CD4-positive, alpha-beta T cell treated with Interleukin-15 for 4 hours (primary cell): ENCODE measurements around the gene RCAN3.
A peak's percentile ranks its signal among the peaks of the same experiment; 100 is the strongest.
"Not testable (repeated sequence)": the region's sequence is repeated elsewhere in the genome, so short reads cannot be mapped to it uniquely, and the experiment has no call there.

Source experiments
- DNase-seq: peaks from one replicate; pipeline ENCODE4 v3.0.0-alpha.2; 2020; ENCODE audit warnings: low spot score

Gene RCAN3

DNA sequence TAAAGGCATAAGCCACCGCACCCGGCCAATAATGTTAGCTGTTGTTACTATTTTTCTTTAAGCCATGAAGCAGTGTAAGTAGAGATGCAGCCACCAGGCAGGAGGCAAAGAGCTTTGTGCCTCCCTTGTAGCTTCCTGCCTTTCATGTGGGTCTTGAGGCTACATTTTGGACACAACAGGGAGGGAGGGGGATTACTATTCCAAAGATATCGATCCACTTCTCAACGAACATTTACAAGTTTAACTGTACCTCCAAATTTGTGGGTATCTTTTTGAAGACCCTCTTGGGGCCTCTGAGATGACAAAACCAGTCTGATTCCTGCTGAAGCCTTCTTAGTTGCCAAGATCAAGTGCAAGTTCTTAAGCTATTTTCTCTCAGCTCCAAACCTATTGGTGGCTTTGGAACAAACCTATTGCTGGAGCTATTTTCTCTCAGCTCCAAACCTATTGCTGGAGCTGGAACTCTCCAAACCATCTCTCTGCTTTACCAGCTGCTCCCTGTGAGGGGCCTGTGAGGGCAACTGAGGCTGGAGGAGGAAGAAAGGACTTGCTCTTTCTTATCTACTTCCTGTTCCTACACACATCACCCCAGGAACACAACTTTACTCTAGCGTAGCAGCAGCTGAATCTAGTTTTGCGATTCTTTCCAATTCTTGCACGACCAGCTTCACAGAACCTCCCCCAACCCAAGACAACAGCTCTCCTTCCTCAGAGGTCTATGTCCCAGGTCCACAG lies 16.1 kb upstream of the RCAN3 start:
- DNase-seq, result peak; percentile 55

DNA sequence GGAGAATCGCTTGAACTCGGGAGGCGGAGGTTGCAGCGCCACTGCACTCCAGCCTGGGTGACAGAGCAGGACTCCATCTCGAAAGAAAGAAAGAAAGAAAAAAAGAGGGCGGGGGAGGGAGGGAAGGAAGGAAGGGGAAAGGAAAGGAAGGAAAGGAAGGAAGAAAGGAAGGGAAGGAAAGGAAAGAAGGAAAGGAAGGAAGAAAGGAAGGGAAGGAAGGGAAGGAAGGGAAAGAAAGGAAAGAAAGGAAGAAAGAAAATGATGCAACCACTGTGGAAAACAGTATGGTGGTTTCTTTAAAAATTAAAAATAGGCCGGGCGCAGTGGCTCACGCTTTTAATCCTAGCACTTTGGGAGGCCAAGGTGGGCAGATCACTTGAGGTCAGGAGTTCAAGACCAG lies 15.2 kb upstream of the RCAN3 start:
- no peak for DNase-seq

DNA sequence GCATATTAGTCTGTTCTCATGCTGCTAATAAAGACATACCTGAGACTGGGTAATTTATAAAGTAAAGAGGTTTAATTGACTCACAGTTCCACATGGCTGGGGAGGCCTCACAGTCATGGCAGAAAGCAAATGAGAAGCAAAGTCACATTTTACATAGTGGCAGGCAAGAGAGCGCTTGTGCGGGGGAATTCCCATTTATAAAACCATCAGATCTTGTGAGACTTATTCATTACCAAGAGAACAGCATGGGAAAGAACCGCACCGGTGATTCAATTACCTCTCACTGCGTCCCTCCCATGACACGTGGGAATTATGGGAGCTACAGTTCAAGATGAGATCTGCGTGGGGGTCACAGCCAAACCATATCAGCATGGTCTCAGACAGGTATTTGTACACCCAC lies 14.5 kb upstream of the RCAN3 start:
- DNase-seq, result peak; percentile 68

DNA sequence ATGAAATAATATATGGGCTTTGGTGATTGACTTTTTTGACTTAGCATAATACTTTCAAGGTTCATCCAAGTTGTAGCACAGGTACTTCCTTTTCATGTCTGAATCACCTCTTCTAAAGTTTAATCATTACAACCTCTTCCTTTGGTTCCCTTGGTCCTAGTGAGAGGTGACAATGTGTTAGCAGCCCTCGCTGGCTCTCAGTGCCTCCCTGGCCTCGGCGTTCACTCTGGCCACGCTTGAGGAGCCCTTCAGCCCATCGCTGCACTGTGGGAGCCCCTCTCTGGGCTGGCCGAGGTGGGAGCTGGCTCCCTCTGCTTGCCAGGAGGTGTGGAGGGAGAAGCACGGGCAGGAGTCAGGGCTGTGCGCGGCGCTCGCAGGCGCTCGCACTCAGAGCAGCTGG lies 13.0 kb upstream of the RCAN3 start:
- no peak for DNase-seq

DNA sequence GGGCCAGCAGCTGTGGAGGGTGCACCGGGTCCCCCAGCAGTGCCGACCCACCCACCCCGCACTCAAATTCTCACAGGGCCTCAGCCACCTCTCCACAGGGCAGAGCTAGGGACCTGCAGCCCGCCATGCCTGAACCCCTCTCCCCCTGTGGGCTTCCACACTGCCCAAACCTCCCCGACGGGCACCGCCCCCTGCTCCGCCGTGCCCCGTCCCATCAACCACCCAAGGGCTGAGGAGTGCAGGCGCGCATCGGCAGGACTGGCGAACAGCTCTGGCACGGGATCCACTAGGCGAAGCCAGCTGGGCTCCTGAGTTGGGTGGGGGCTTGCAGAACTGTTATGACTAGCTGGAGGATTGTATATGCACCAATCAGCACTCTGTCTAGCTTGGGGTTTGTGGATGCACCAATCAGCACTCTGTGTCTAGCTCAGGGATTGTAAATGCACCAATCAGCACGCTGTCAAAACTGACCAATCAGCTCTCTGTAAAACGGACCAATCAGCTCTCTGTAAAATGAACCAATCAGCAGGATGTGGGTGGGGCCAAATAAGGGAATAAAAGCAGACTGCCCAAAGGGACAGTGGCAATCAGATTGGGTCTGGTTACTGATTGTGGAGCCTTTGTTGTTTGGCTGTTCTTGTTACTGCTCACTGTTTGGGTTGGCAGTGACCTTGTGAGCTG lies 12.4 kb upstream of the RCAN3 start:
- no peak for DNase-seq

DNA sequence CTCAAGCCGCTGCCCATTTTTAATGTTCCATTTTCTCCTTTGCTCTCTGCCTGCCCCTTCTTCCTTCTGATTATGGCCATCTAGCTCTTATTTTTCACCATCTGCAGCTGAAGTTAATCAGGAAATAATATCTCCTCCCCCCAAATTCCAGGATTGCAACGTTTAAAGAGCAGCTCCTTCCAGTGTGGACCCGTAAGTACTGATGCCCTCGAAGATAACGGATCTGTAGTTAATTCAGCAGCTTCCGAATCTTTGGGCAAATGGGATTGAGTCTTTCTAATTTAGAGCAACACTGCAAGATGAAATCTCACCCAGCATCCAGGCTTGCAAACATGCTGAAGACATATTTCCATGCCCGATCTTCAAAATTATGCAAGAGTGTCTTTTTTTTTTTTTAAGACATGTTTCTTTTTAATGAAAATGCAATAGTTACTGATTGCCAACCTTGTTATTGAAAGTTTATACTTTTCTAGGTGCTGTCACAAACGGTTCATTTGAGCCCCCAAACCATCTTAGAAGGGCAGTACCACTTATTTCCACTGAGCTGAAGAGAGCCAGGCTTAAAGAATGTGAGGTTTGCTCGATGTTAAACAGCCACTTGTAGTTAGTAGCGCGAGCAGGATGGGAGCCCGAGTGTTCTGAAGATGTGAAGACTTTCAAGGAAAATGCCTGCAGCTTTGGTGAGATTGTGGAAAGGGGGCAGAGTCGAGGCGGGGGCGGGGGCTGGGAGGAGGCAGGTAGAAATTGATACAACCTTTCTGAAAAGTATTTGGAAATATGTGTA lies 10.9 kb upstream of the RCAN3 start:
- DNase-seq, result no peak

DNA sequence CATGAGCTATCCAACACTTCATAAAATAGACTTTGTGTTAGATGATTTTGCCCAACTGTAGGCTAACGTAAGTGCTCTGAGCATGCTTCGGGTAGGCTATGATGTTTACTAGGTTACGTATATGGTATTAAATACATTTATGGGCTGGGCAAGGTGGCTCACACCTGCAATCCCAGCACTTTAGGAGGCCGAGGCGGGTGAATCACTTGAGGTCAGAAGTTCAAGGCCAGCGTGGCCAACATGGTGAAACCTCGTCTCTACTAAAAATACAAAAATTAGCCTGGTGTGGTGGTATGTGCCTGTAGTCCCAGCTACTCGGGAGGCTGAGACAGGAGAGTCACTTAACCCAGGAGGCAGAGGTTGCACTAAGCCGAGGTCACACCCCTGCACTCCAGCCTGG lies 9.7 kb upstream of the RCAN3 start:
- DNase-seq, result not testable (repeated sequence)

DNA sequence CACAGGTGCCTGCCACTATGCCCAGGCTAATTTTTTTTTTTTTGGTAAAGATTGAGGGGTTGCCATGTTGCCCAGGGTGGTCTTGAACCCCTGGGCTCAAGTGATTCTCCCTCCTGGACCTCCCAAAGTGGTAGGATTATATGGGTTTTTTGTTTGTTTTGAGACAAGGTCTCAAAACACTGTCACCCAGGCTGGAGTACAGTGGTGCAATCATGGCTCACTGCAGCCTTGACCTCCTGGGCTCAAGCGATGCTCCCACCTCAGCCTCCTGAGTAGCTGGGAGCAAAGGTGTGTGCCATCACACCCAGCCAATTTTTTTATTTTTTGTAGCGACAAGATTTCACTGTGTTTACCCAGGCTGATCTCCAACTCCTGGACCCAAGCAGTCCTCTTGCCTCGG lies 8.9 kb upstream of the RCAN3 start:
- DNase-seq, result no peak

DNA sequence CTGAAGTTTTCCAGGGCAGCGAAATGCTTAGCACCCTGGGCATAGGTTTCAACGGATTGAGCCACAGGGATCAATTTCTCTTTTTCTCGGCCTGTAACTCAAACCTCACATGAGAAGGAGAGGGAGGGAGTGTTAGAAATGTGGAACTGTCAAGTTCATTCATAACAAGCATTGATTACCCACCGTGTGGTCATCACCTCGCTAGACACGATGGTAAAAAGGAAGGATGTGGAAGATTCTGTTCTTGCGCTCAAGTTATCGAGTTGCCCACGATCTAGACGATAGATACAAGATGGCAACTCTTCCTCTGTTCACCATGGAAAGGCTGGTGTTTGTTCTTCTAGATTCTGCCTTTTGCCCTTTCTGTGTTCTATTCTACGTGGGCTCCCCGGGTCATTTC lies 4.0 kb upstream of the RCAN3 start:
- DNase-seq, result no peak

DNA sequence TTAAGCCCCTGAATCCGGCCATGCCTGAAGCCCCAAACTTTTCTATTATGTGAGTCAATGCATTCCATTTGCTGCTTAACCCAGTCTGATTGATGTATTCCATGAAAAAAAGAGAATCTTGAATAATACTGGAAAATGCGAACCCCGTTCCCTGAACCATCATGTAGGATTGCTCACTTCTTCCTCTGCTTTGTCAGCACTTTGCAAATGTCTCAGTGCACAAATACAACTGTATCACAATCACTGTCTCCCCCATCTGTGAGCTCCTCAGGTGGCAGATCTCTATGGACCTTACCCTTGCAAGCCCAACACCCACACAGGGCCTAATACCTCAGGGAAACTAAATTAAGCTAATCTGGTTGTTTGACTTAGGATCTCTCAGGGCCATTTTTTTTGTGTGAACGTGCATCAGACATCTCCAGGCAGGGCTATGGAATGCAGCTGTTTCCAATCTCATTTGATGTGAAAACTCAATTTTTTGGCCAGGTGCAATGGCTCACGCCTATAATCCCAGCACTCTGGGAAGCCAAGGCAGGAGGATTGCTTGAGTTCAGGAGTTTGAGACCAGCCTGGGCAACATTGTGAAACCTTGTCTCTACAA lies 2.1 kb upstream of the RCAN3 start:
- no peak for DNase-seq

DNA sequence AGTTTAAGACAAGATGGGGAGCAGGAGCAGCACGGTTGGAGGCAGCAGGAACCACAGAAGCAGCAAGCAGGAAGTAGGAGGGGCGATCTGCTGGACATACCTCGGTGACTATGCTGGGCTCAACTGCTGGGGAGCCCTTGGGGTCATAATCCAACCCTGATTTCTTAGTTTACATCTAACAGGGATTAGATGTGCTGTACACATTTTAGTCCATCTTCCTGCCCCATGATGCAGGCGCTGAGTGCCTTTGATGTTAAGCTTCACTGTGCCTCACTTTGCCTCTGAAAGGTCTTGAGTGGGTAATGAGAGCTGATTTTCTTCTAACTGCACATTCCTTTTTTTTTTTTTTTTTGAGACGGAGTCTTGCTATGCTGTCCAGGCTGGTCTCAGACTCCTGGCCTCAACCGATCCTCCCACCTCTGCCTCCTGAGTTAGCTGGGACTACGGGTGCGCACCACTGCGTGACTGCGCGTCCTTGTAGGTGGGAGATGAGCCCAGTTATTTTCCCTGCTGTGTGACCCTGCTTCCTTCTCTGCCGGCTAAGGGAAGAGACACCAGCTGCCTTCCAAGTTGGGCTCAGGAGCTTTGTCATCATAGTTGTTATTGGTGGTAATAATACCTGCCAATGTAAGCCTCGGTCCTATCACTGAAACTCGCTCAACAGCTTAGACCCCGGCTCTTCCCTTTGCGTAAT lies 1.1 kb upstream of the RCAN3 start:
- DNase-seq, result no peak

DNA sequence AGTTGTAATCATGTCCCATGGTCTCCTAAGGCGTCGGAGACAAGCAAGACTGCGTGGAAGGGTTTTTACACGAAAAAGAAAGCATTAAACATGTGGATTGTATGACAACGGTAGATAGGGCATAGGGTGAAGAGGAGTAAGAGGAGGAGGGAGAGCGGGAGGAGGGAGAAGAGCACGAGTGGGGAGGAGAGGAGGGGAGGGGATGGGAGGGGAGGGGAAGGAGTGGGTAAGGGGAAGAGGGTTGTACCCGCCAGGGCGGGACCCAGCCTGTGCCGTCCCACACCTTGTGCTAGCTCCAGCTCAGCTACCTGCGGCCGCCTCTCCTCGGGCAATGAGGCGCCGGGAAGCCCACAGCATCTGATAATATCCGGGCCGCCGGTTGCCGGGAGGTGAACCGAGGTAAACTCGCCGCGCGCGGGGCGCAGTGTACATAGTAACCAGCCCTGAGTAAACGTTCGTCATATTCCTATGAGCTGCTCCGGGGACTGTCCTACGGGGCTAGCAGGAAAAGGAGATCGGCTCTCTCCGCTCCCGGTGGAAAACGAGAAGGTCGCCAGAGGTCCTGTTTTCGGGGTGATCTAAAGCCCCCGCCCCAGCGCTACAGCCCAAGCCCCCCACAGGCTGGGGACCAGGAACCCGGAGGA lies 449 bp upstream of the RCAN3 start:
- DNase-seq, result peak; percentile 86

DNA sequence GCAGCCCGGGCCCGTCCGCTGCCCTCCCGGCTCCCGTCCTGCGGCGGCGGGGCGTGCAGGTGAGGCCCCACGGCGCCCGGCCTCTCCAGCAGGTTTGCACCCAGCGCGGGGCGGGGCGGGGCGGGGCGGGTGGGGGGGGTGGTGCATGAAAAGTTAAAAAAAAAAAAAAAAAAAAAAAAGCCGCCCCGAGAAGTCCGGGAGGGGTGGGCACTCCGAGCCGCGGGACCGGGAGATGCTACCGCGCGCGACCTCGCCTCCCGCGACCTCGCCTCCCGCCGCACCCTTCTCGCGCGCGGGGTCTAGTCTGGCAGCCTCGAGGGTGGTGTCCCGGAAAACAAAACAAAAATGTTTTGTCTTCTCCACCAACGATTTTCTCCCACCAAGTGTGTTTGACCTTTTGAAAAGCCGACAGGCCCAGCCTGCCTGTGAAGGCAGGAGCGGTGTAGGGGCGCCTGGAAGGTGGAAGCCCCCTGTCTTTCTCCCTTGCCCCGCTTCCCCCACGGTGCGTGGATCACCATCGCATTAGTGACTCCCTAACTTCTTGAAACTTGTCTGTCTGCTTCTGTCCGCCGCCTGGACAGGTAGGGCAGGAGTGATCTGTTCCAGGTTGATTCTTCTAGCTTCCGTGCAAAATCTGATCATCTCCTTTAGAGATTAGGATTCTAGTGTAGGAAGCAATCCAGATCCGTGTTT lies 569 bp downstream of the RCAN3 start:
- peak; percentile 50 for DNase-seq

DNA sequence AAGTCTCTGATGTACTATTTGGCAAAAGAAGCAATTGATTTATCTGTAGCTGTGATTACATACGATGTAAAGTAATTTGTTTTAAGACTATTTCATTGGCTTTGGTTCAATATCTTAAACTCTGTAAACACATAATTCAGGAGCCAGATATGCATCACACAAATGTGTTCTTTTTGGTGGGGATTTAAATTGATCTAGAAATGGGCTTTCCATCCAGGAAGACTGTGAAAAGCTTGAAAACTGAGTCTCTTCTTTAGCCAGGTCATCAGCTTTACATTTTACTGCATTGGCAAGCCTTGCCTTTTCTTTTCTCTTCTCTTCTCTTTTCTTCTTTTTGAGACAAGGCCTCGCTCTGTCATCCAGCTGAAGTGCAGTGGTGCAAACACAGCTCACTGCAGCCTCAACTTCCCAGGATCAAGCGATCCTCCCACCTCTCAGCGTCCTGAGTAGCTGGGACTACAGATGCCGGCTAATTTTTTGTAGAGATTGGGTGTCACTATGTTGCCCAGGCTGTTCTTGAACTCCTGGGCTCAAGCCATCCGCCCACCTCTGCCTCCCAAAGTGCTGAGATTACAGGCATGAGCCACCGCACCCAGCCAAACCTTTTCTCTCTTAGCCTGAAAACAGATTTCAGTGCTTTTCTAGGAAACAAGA lies 1.4 kb downstream of the RCAN3 start:
- DNase-seq, result peak; percentile 61

DNA sequence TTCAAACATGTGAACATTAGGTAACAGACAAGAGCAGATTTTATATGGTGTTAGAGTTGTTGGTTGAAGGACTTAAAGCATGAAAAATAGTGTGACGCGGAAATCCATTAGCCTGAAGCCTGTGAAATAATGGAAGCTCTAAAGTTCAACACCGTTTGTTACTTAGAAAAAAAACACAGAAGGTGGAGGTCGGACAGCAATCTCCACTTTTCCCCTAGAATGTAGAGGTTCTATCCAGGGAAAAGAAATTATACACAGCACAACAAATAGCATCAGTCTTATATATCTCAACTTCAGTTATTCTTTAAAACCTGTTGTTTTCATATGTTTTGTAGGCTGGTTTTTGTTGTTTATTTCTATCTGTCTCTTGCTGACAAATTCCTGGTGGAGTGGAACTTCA lies 1.9 kb downstream of the RCAN3 start:
- no peak for DNase-seq

DNA sequence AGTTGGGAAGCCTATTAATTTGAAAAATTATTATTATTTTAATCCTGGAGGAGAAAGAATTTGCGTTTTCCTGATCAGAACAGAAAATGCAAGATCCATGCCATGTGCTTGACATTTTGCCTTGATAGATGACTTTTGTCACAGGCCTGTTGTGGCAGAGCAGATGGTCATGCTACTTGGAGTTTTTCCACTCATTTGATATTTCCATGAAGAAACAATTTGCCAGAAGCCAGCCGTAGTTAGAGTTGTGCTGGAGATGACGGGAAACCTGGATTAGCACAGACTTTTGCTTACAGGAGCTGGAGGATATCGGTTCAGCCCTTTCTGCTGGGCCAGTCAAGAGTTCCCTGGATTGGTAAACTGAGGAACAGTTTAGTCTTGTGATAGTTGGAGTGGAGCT lies 3.2 kb downstream of the RCAN3 start:
- DNase-seq, result no peak

DNA sequence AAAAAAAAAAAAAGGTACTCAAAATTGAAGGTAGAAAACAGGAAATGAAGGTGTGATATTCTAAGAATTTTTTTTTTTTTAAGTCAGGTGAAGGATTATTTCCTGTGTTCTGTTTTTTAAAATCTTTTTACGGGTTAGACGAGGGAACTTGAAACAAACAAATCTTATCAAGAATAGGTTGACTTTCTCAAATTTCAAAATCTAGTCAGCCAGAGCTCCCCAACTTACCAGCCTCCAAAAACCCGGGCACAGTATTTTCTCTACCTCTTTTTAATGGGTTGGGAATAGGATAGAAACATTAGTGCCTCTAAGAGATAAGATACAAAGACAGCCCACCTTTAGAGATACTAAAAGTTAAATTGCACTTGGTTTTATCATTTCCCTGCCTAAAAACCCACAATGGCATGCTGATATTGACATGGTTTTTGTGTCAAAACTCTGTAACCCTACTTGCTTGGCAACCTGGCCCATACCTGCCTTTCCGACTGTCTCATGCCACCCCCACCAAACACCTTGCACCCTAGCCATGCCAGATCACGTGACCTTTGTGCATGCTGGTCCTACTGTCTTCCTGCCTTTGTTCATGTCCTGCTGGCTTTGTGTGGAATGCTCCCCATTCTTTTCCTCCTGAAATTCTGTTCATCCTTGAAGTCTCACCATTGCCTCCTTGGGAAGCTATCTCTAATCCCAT lies 4.2 kb downstream of the RCAN3 start:
- no peak for DNase-seq

DNA sequence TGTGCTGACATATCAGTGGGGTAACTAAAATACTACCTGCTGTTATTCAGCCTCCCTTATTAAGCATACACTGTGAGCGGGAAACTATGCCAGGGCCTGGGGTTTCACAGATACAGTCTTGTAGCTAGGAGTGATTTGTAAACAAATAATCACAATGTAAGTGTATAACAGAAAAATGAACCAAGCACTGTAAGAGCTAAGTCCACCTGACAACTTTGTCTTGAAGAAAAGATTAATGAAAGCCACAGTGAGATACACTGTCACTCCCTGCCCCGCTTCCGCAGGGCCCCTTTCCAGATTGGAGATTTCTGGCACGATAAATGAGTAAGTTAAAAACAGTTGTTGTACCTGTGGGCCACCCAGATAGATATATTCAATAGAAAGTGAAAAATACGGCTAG lies 4.8 kb downstream of the RCAN3 start:
- DNase-seq, result peak; percentile 61

DNA sequence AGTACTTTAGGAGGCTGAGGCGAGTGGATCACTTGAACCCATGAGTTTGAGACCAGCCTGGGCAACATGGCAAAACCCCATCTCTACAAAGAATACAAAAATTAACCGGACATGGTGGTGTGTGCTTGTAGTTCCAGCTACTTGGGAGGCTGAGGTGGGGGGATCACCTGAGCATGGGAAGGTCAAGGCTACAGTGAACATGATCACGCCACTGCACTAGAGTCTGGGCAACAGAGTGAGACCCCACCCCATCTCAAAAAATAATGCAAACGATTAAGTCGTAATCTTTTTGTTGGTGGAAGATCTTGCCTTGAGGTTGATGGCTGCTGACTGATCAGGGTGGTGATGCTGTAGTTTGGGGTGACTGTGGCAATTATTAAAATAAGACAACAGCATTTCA lies 6.3 kb downstream of the RCAN3 start:
- DNase-seq, result no peak

DNA sequence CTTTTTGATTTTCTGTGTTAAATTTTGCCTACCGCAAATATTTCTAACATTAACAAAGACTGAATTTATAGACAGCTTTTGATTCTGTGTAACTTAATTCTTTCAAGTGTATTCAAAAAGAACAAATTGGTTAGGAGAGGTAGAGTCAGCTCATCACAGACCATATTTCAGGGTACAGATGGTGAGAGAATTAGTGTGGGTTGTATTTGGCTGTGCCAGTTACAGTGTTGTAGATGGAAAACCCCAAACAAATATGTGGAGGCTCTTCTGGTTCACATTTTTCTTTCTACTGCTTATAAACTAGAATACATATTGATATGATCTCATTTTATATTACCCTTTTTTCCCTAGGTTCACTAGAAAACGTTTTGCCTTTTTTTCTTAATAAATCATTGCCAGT lies 11.1 kb downstream of the RCAN3 start:
- DNase-seq, result no peak
